K562 (cell line): ENCODE results near the gene RBMX.

ENCODE experiments used
- CREM ChIP-seq: IDR thresholded peaks from 2 replicates; pipeline ENCODE4 v1.6.1; 2014; ENCODE audit warnings: antibody characterized with exemption, low read depth
- CTCF ChIP-seq, 3 experiments: IDR thresholded peaks in 2 of 3; conservative IDR thresholded peaks in 1 of 3; 2 replicates each; pipeline ENCODE4 v1.5.1; 2011 to 2012; ENCODE audit warnings: low read length in 3 of 3, mild to moderate bottlenecking in 3 of 3, control low read depth in 2 of 3, improper control_type of control experiment in 1 of 3, inconsistent platforms in 1 of 3, low read depth in 1 of 3, mixed read lengths in 1 of 3, moderate library complexity in 1 of 3; ENCODE audit not compliant: insufficient read depth in 2 of 3
- E2F5 ChIP-seq: sonication (generic); formaldehyde crosslinking; IDR thresholded peaks from 2 replicates; pipeline ENCODE4 v1.8.0; 2022; ENCODE audit warnings: mild to moderate bottlenecking, missing genetic modification reagents
- RFX5 ChIP-seq: IDR thresholded peaks from 2 replicates; pipeline ENCODE4 v1.6.1; 2011; ENCODE audit warnings: low read depth, mild to moderate bottlenecking, improper control_type of control experiment, low read length
- SNRNP70 ChIP-seq: fragments of 200-400 bp; formaldehyde crosslinking; optimal IDR thresholded peaks from 2 replicates; pipeline ENCODE3; 2017; ENCODE audit warnings: low read depth, low read length
- ZBTB49 ChIP-seq: sonication (generic); formaldehyde crosslinking; IDR thresholded peaks from 2 replicates; pipeline ENCODE4 v1.8.0; 2022; ENCODE audit warnings: missing genetic modification reagents, mild to moderate bottlenecking, borderline replicate concordance

GRCh38 chrX:136866337-136867095 lies 14.0 kb downstream of the RBMX start:
- TF ChIP-seq E2F5 (CRISPR knock-in tag) (no peak), RFX5 (no peak), CTCF (IDR thresholded peaks at IDR 0.05 in 2 of 3, conservative IDR thresholded peaks at IDR 0.05 in 1 of 3; ENCODE audit: insufficient read depth in 2 of 3, low read depth in 1 of 3, low read length in 3 of 3) (no peak), SNRNP70 (no peak), CREM (no peak), ZBTB49 (no peak)
